HL-60 (cell line): ENCODE results near the gene SAP30BP.

Experiments
- DNase-seq, 2 experiments: peaks; one replicate each; pipeline ENCODE4 v3.0.0-alpha.2; 2010 to 2020; ENCODE audit warnings: low read depth in 1 of 2, low spot score in 1 of 2
- H3K27ac ChIP-seq: fragments of 250-450 bp; sonication (Bioruptor Pico); replicated peaks from 2 replicates; pipeline ENCODE4 v1.5.1; 2020; ENCODE audit warnings: mild to moderate bottlenecking, moderate library complexity
- H3K27me3 ChIP-seq: fragments of 250-450 bp; sonication (Bioruptor Pico); 2 replicates; pipeline ENCODE4 v1.5.1; 2021; ENCODE audit warnings: mild to moderate bottlenecking, moderate library complexity; ENCODE audit not compliant: insufficient read depth, poor library complexity, severe bottlenecking
- H3K4me3 ChIP-seq: replicated peaks from 2 replicates; pipeline ENCODE4 v1.5.1; 2011; ENCODE audit warnings: mild to moderate bottlenecking, control low read depth, low read length; ENCODE audit not compliant: insufficient read depth
- GABPA ChIP-seq: IDR thresholded peaks from 2 replicates; pipeline ENCODE4 v1.6.1; 2012; ENCODE audit warnings: low read depth
- POLR2AphosphoS5 ChIP-seq: IDR thresholded peaks from 2 replicates; pipeline ENCODE4 v1.6.1; 2012; ENCODE audit warnings: low read depth
- SPI1 ChIP-seq: IDR thresholded peaks from 2 replicates; pipeline ENCODE4 v1.6.1; 2012; ENCODE audit warnings: low read depth, mild to moderate bottlenecking, borderline replicate concordance
- TF ChIP-seq, protein P1 (sequence below): IDR thresholded peaks from one replicate; pipeline ENCODE4 v1.5.1; 2011; ENCODE audit warnings: low read length, control low read depth, inconsistent platforms; ENCODE audit not compliant: insufficient read depth
- TF ChIP-seq, protein P2 (sequence below): IDR thresholded peaks from 2 replicates; pipeline ENCODE4 v1.6.1; 2012; ENCODE audit warnings: low read depth; ENCODE audit not compliant: insufficient replicate concordance

SAP30BP gene

GRCh38 chr17:75633486-75634375 is 33.4 kb upstream of the SAP30BP start:
- peak; percentile 53 to 78 for DNase-seq
- Histone ChIP-seq H3K27ac (no peak overlapping the region), H3K4me3 (no peak overlapping the region), H3K27me3 (no peaks in the 10 kb centered on the region)
- no peak for TF ChIP-seq POLR2AphosphoS5
- TF ChIP-seq, protein P1, sequence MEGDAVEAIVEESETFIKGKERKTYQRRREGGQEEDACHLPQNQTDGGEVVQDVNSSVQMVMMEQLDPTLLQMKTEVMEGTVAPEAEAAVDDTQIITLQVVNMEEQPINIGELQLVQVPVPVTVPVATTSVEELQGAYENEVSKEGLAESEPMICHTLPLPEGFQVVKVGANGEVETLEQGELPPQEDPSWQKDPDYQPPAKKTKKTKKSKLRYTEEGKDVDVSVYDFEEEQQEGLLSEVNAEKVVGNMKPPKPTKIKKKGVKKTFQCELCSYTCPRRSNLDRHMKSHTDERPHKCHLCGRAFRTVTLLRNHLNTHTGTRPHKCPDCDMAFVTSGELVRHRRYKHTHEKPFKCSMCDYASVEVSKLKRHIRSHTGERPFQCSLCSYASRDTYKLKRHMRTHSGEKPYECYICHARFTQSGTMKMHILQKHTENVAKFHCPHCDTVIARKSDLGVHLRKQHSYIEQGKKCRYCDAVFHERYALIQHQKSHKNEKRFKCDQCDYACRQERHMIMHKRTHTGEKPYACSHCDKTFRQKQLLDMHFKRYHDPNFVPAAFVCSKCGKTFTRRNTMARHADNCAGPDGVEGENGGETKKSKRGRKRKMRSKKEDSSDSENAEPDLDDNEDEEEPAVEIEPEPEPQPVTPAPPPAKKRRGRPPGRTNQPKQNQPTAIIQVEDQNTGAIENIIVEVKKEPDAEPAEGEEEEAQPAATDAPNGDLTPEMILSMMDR: peak; percentile 27

- Histone ChIP-seq H3K27me3 (no peaks in the 10 kb centered on the region), H3K4me3 (no peak overlapping the region), H3K27ac (no peak overlapping the region)
- no peak for DNase-seq
- TF ChIP-seq, protein P2, sequence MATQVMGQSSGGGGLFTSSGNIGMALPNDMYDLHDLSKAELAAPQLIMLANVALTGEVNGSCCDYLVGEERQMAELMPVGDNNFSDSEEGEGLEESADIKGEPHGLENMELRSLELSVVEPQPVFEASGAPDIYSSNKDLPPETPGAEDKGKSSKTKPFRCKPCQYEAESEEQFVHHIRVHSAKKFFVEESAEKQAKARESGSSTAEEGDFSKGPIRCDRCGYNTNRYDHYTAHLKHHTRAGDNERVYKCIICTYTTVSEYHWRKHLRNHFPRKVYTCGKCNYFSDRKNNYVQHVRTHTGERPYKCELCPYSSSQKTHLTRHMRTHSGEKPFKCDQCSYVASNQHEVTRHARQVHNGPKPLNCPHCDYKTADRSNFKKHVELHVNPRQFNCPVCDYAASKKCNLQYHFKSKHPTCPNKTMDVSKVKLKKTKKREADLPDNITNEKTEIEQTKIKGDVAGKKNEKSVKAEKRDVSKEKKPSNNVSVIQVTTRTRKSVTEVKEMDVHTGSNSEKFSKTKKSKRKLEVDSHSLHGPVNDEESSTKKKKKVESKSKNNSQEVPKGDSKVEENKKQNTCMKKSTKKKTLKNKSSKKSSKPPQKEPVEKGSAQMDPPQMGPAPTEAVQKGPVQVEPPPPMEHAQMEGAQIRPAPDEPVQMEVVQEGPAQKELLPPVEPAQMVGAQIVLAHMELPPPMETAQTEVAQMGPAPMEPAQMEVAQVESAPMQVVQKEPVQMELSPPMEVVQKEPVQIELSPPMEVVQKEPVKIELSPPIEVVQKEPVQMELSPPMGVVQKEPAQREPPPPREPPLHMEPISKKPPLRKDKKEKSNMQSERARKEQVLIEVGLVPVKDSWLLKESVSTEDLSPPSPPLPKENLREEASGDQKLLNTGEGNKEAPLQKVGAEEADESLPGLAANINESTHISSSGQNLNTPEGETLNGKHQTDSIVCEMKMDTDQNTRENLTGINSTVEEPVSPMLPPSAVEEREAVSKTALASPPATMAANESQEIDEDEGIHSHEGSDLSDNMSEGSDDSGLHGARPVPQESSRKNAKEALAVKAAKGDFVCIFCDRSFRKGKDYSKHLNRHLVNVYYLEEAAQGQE: no peak
- no peak for TF ChIP-seq POLR2AphosphoS5
- TF ChIP-seq, protein P1: no peak
- no peak for TF ChIP-seq GABPA
- no peak for TF ChIP-seq SPI1
Measured at GRCh38 chr17:75634376-75634740, 32.8 kb upstream of the SAP30BP start.

DNA sequence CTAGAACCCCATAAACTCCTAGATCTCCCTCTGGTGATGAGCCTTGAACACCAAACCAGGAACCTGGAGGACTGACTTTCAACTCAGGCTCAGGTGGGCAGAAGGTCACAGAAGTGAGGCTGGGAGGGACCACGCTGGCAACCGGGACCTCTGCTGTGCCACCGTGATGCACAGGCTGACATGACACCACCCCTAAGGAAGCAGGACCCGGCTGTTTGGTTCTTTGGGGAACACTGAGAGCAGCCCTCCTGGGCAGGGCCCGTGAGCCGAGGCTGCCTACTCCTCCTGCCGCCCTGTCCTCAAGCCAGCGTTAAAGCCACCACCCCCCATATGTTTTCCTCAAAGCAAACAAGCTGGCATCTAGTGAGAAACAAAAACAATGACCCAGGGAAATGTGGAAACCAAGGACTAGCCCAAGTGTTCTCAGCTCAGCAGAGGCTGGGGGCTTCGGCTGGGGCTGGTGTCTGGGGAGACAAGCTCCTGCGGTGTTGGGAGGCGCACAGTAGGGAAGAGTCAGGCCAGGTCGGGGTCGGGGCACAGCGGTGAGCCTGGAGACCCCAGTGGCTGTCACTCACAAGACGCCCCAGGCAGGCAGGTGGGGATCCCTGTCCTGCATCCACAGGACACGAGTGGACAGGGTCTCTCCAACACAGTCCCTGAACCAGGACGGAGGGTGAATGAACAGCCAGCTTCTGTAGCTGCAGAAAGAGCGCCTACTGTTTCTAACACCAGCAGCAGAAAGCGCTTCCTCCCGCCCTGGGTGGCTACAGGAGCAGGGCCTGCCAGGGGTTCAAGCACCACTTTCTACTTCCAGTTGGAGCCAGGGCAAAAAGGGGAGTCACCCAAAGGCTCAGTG is 32.2 kb upstream of the SAP30BP start:
- TF ChIP-seq, protein P2: no peak
- TF ChIP-seq SPI1: no peak
- TF ChIP-seq, protein P1: no peak
- no peak for TF ChIP-seq POLR2AphosphoS5
- TF ChIP-seq GABPA: no peak
- no peak for DNase-seq
- no peak overlapping the region for H3K4me3 ChIP-seq
- no peaks in the 10 kb centered on the region for H3K27me3 ChIP-seq
- no peak overlapping the region for H3K27ac ChIP-seq
